Hematopoietic multipotent progenitor cell treated with erythropoietin and hydrocortisone succinate and interleukin-3 and kit ligand, for 6 days (in vitro differentiated cells): ENCODE data around the gene MYLK2.

ENCODE experiments used
- DNase-seq: peaks from one replicate; pipeline ENCODE4 v3.0.0-alpha.2; 2015

Gene MYLK2

GRCh38 chr20:31879143-31879987 lies 60.2 kb downstream of the MYLK2 start:
- DNase-seq = peak; percentile 96

GRCh38 chr20:31881945-31882344 lies 62.8 kb downstream of the MYLK2 start:
- no peak for DNase-seq

GRCh38 chr20:31883829-31884228 lies 64.7 kb downstream of the MYLK2 start:
- no peak for DNase-seq
